Immature natural killer cell (primary cell): ENCODE measurements around the gene TTL. TPM values are rescaled to one million over a fixed set of nuclear protein-coding genes. Genes with fewer than 3 reads are reported as not detected.
"Not testable (repeated sequence)": the region's sequence is repeated elsewhere in the genome, so short reads cannot be mapped to it uniquely, and the experiment has no call there.

Experiments used
- DNase-seq, 3 donors: peaks; one replicate each; pipeline ENCODE4 v3.0.0; 2022; ENCODE audit warnings: mixed read lengths in 1 of 3
- H3K27ac Mint-ChIP-seq, 6 donors: one replicate each; pipeline ENCODE4 v1.8.0; 2020; ENCODE audit warnings: mixed read lengths in 6 of 6, mild to moderate bottlenecking in 5 of 6, inconsistent platforms in 4 of 6, moderate library complexity in 3 of 6
- H3K27me3 Mint-ChIP-seq, 3 donors: one replicate each; pipeline ENCODE4 v1.8.0; 2020 to 2021; ENCODE audit warnings: low read depth in 3 of 3, mild to moderate bottlenecking in 3 of 3, mixed read lengths in 3 of 3, moderate library complexity in 3 of 3, inconsistent platforms in 1 of 3
- H3K36me3 Mint-ChIP-seq, 3 donors: one replicate each; pipeline ENCODE4 v1.8.0; 2020; ENCODE audit warnings: mixed read lengths in 3 of 3, inconsistent platforms in 2 of 3, mild to moderate bottlenecking in 2 of 3
- H3K4me1 Mint-ChIP-seq, 2 donors: one replicate each; pipeline ENCODE4 v1.8.0; 2020; ENCODE audit warnings: inconsistent platforms in 2 of 2, mild to moderate bottlenecking in 2 of 2, mixed read lengths in 2 of 2, moderate library complexity in 1 of 2
- H3K4me3 Mint-ChIP-seq, 5 donors: one replicate each; pipeline ENCODE4 v1.8.0; 2020; ENCODE audit warnings: mild to moderate bottlenecking in 5 of 5, mixed read lengths in 5 of 5, inconsistent platforms in 3 of 5, moderate library complexity in 3 of 5
- H3K9me3 Mint-ChIP-seq, 6 donors: one replicate each; pipeline ENCODE4 v1.8.0; 2020; ENCODE audit warnings: mild to moderate bottlenecking in 6 of 6, mixed read lengths in 6 of 6, inconsistent platforms in 4 of 6, moderate library complexity in 3 of 6
- polyA plus RNA-seq, 3 donors: library from polyadenylated mRNA; unstranded; fragments of 300-500 nt; fragmentation: Illumina TruSeq; gene quantifications; one replicate each; pipeline ENCODE4 v1.2.3, GENCODE V29; 2021

Gene TTL
- polyA plus RNA-seq, 3 donors from 2014 or later: 1.6 to 2.1 (median 1.7) TPM

GRCh38 chr2:112483831-112484230 lies 1.9 kb downstream of the TTL start:
- H3K36me3 Mint-ChIP-seq: no peaks in the 10 kb centered on the region
- H3K4me1 Mint-ChIP-seq: peaks cover 30 to 32% of the 10 kb centered on the region in 2 donors
- no peaks in the 10 kb centered on the region for H3K9me3 Mint-ChIP-seq
- H3K4me3 Mint-ChIP-seq: peak overlapping the region in 4 of 5 donors; percentile 91 to 98 (median 93)
- H3K27ac Mint-ChIP-seq: peak overlapping the region in 1 of 6 donors; percentile 50
- peaks cover 2 to 13% (median 2%) of the 10 kb centered on the region in 3 donors for H3K27me3 Mint-ChIP-seq
- no peak for DNase-seq

- Mint-ChIP-seq H3K36me3 (no peaks in the 10 kb centered on the region), H3K27ac (no peak overlapping the region), H3K9me3 (no peaks in the 10 kb centered on the region), H3K4me1 (peaks cover 22 to 25% of the 10 kb centered on the region in 2 donors), H3K27me3 (peaks cover 2 to 10% (median 4%) of the 10 kb centered on the region in 3 donors), H3K4me3 (no peak overlapping the region)
- no peak for DNase-seq
These were observed 3.9 kb downstream of the TTL start for GRCh38 chr2:112485849-112486248.

GRCh38 chr2:112486895-112487294 lies 4.9 kb downstream of the TTL start:
- no peak overlapping the region for H3K27ac Mint-ChIP-seq
- H3K4me1 Mint-ChIP-seq: peaks cover 14 to 17% of the 10 kb centered on the region in 2 donors
- no peak for DNase-seq
- no peaks in the 10 kb centered on the region for H3K9me3 Mint-ChIP-seq
- H3K27me3 Mint-ChIP-seq: peaks cover 0 to 2% (median 2%) of the 10 kb centered on the region in 3 donors
- H3K4me3 Mint-ChIP-seq: no peak overlapping the region
- H3K36me3 Mint-ChIP-seq: peaks cover 0 to 3% (median 0%) of the 10 kb centered on the region in 3 donors

GRCh38 chr2:112487444-112487961 lies 5.5 kb downstream of the TTL start:
- Mint-ChIP-seq H3K27ac (no peak overlapping the region), H3K36me3 (peaks cover 0 to 4% (median 0%) of the 10 kb centered on the region in 3 donors), H3K4me3 (no peak overlapping the region), H3K27me3 (peaks cover 0 to 2% (median 2%) of the 10 kb centered on the region in 3 donors), H3K9me3 (no peaks in the 10 kb centered on the region), H3K4me1 (peaks cover 11 to 14% of the 10 kb centered on the region in 2 donors)
- DNase-seq: no peak

GRCh38 chr2:112488201-112488600 lies 6.2 kb downstream of the TTL start:
- peaks cover 0 to 4% (median 0%) of the 10 kb centered on the region in 3 donors for H3K36me3 Mint-ChIP-seq
- H3K4me1 Mint-ChIP-seq: peaks cover 6 to 7% of the 10 kb centered on the region in 2 donors
- no peak overlapping the region for H3K4me3 Mint-ChIP-seq
- H3K9me3 Mint-ChIP-seq: no peaks in the 10 kb centered on the region
- no peak overlapping the region for H3K27ac Mint-ChIP-seq
- H3K27me3 Mint-ChIP-seq: peaks cover 0 to 2% (median 2%) of the 10 kb centered on the region in 3 donors
- DNase-seq: no peak

- H3K27me3 Mint-ChIP-seq: peaks cover 0 to 2% (median 0%) of the 10 kb centered on the region in 3 donors
- no peak for DNase-seq
- peaks cover 0 to 4% (median 3%) of the 10 kb centered on the region in 3 donors for H3K36me3 Mint-ChIP-seq
- no peak overlapping the region for H3K4me3 Mint-ChIP-seq
- no peaks in the 10 kb centered on the region for H3K4me1 Mint-ChIP-seq
- H3K27ac Mint-ChIP-seq: peak overlapping the region in 1 of 6 donors; percentile 22
- H3K9me3 Mint-ChIP-seq: no peaks in the 10 kb centered on the region
These were observed 10.0 kb downstream of the TTL start for GRCh38 chr2:112491946-112492345.

GRCh38 chr2:112493048-112493447 lies 11.1 kb downstream of the TTL start:
- no peak for DNase-seq
- H3K4me3 Mint-ChIP-seq: no peak overlapping the region
- H3K27ac Mint-ChIP-seq: no peak overlapping the region
- H3K4me1 Mint-ChIP-seq: no peaks in the 10 kb centered on the region
- peaks cover 0 to 2% (median 0%) of the 10 kb centered on the region in 3 donors for H3K27me3 Mint-ChIP-seq
- H3K36me3 Mint-ChIP-seq: peaks cover 0 to 9% (median 4%) of the 10 kb centered on the region in 3 donors
- H3K9me3 Mint-ChIP-seq: no peaks in the 10 kb centered on the region

- Mint-ChIP-seq H3K4me1 (no peaks in the 10 kb centered on the region), H3K27ac (no peak overlapping the region), H3K9me3 (no peaks in the 10 kb centered on the region), H3K36me3 (peaks cover 0 to 9% (median 4%) of the 10 kb centered on the region in 3 donors), H3K4me3 (no peak overlapping the region), H3K27me3 (peaks cover 0 to 2% (median 0%) of the 10 kb centered on the region in 3 donors)
- DNase-seq: no peak
These were observed 12.1 kb downstream of the TTL start for GRCh38 chr2:112493858-112494648.

- no peaks in the 10 kb centered on the region for H3K9me3 Mint-ChIP-seq
- H3K4me1 Mint-ChIP-seq: no peaks in the 10 kb centered on the region
- H3K4me3 Mint-ChIP-seq: no peak overlapping the region
- H3K27ac Mint-ChIP-seq: no peak overlapping the region
- H3K27me3 Mint-ChIP-seq: peaks cover 0 to 2% (median 0%) of the 10 kb centered on the region in 3 donors
- DNase-seq: no peak
- H3K36me3 Mint-ChIP-seq: peaks cover 0 to 9% (median 4%) of the 10 kb centered on the region in 3 donors
These were observed 12.9 kb downstream of the TTL start for GRCh38 chr2:112494828-112495227.

GRCh38 chr2:112495878-112496277 lies 13.9 kb downstream of the TTL start:
- H3K9me3 Mint-ChIP-seq, DNase-seq, H3K4me3 Mint-ChIP-seq, H3K27me3 Mint-ChIP-seq, H3K4me1 Mint-ChIP-seq, H3K36me3 Mint-ChIP-seq, H3K27ac Mint-ChIP-seq: not testable (repeated sequence)

GRCh38 chr2:112500850-112501484 lies 19.0 kb downstream of the TTL start:
- DNase-seq: peak; percentile 28 to 41 (median 37)
- not testable (repeated sequence) for H3K4me3 Mint-ChIP-seq, H3K4me1 Mint-ChIP-seq, H3K27ac Mint-ChIP-seq, H3K9me3 Mint-ChIP-seq, H3K27me3 Mint-ChIP-seq
- H3K36me3 Mint-ChIP-seq: peaks cover 0 to 15% (median 0%) of the 10 kb centered on the region in 3 donors

- H3K36me3 Mint-ChIP-seq: peaks cover 7 to 12% (median 12%) of the 10 kb centered on the region in 3 donors
- H3K27me3 Mint-ChIP-seq, H3K9me3 Mint-ChIP-seq, H3K4me1 Mint-ChIP-seq, DNase-seq: not testable (repeated sequence)
- H3K27ac Mint-ChIP-seq: peak overlapping the region in 2 of 6 donors; percentile 7 to 70
- H3K4me3 Mint-ChIP-seq: peak overlapping the region in 1 of 5 donors; percentile 17
These were observed 27.5 kb downstream of the TTL start for GRCh38 chr2:112509239-112509998.

GRCh38 chr2:112516801-112517200 lies 34.8 kb downstream of the TTL start:
- Mint-ChIP-seq H3K27me3 (peaks cover 0 to 2% (median 0%) of the 10 kb centered on the region in 3 donors), H3K36me3 (peaks cover 19 to 36% (median 20%) of the 10 kb centered on the region in 3 donors), H3K27ac (no peak overlapping the region), H3K4me1 (no peaks in the 10 kb centered on the region), H3K4me3 (no peak overlapping the region), H3K9me3 (no peaks in the 10 kb centered on the region)
- DNase-seq: no peak
